ENCODE measurements around the gene NXPE3.

NXPE3 gene

DNA sequence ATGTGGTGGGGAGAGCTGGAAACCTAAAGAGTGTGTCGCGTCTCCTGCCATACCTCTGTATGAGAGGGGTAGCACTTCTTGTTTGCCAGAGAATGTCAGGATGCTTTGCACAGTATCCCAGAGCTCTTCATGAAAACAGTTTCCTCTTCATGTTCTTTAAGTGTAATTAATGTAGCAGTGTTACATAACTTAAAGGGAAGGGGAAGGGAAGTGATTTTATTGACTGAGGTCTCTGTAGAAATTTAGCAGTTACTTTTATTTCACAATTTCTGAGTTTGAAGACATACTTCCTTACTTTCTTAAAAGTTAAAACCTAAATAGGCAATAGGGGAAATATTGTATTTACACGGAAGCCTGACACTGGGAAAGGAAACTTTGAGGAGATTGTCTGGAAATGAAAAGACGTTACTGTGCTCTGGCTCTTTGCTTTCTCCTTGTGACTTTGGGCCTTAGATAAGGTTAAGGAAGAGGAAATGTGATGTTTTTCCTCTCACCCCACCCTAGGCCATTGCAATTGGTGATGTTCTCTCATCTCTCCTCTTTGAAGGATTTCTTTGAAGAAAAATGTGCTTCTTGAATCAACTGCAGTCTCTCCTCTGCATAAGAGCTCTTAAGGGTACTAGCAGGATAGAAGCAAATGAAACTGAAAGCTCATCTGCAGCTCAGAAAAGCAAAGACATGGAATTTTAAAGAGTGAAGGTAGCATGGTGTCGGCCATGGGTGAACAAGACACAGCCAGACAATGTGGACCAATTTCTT, 6.0 kb downstream of the NXPE3 start:
- TF ChIP-seq, protein P1, sequence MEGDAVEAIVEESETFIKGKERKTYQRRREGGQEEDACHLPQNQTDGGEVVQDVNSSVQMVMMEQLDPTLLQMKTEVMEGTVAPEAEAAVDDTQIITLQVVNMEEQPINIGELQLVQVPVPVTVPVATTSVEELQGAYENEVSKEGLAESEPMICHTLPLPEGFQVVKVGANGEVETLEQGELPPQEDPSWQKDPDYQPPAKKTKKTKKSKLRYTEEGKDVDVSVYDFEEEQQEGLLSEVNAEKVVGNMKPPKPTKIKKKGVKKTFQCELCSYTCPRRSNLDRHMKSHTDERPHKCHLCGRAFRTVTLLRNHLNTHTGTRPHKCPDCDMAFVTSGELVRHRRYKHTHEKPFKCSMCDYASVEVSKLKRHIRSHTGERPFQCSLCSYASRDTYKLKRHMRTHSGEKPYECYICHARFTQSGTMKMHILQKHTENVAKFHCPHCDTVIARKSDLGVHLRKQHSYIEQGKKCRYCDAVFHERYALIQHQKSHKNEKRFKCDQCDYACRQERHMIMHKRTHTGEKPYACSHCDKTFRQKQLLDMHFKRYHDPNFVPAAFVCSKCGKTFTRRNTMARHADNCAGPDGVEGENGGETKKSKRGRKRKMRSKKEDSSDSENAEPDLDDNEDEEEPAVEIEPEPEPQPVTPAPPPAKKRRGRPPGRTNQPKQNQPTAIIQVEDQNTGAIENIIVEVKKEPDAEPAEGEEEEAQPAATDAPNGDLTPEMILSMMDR (IDR thresholded peaks at IDR 0.05; ENCODE audit: low read depth, low read length, poor library complexity, severe bottlenecking) = no peak
- TF ChIP-seq EZH2phosphoT487 (IDR thresholded peaks at IDR 0.05; ENCODE audit: borderline replicate concordance, low read length) = no peak
- Histone ChIP-seq H3F3A (ENCODE audit: control insufficient read depth, insufficient read depth) (peaks cover 4% of the 10 kb centered on the region; the same call in 1 of the 2 replicates), H3K27ac (ENCODE audit: low read depth, low read length) (no peak overlapping the region), H3K4me2 (ENCODE audit: low read length) (no peak overlapping the region), H3K9me3 (ENCODE audit: control insufficient read depth, insufficient read depth, low read length) (0 out of 2 replicates have a peak, but pooled peaks cover under 1% of the 10 kb centered on the region), H3K27me3 (ENCODE audit: control insufficient read depth, low read length) (no peaks in the 10 kb centered on the region), H3K4me3 (ENCODE audit: low read length) (no peak overlapping the region), H3K9me2 (replicated peaks; ENCODE audit: control insufficient read depth, low read length) (no peaks in the 10 kb centered on the region), H4K20me1 (ENCODE audit: control insufficient read depth, insufficient read depth, low read depth, low read length) (no peaks in the 10 kb centered on the region), H3K36me3 (ENCODE audit: control insufficient read depth, low read length) (peaks cover 73% of the 10 kb centered on the region), H3K4me1 (ENCODE audit: control insufficient read depth, low read length) (peaks cover 21% of the 10 kb centered on the region), H3K79me2 (ENCODE audit: control insufficient read depth, low read length) (peaks cover 23% of the 10 kb centered on the region)

DNA sequence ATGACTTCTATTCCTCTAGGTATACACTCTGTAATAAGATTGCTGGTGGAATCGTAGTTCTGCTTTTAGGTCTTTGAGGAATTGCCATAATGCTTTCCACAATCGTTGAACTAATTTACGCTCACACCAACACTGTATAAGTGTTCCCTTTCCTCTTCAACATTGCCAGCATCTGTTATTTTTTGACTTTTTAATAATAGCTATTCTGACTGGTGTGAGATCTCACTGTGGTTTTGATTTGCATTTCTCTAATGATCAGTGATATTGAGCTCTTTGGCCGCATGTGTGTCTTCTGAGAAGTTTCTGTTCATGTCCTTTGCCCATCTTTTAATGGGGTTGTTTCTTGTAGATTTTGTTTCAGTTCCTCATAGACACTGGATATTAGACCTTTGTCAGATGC, 12.8 kb downstream of the NXPE3 start:
- Histone ChIP-seq H3K36me3 (ENCODE audit: control insufficient read depth, low read length) (peaks cover 94% of the 10 kb centered on the region), H3K27me3 (ENCODE audit: control insufficient read depth, low read length) (no peaks in the 10 kb centered on the region), H3K9me2 (replicated peaks; ENCODE audit: control insufficient read depth, low read length) (no peaks in the 10 kb centered on the region), H3K79me2 (ENCODE audit: control insufficient read depth, low read length) (peaks cover 55% of the 10 kb centered on the region), H3K4me1 (ENCODE audit: control insufficient read depth, low read length) (peaks cover 45% of the 10 kb centered on the region), H3F3A (ENCODE audit: control insufficient read depth, insufficient read depth) (peaks cover 23% of the 10 kb centered on the region), H3K4me3 (ENCODE audit: low read length) (peak overlapping the region; percentile 59), H3K4me2 (ENCODE audit: low read length) (peak overlapping the region; percentile 51), H4K20me1 (ENCODE audit: control insufficient read depth, insufficient read depth, low read depth, low read length) (no peaks in the 10 kb centered on the region), H3K9me3 (ENCODE audit: control insufficient read depth, insufficient read depth, low read length) (peaks cover 46% of the 10 kb centered on the region), H3K27ac (ENCODE audit: low read depth, low read length) (peak overlapping the region; percentile 81)
- no peak for TF ChIP-seq EZH2phosphoT487 (IDR thresholded peaks at IDR 0.05; ENCODE audit: borderline replicate concordance, low read length)
- TF ChIP-seq, protein P1 (IDR thresholded peaks at IDR 0.05; ENCODE audit: low read depth, low read length, poor library complexity, severe bottlenecking) = no peak

DNA sequence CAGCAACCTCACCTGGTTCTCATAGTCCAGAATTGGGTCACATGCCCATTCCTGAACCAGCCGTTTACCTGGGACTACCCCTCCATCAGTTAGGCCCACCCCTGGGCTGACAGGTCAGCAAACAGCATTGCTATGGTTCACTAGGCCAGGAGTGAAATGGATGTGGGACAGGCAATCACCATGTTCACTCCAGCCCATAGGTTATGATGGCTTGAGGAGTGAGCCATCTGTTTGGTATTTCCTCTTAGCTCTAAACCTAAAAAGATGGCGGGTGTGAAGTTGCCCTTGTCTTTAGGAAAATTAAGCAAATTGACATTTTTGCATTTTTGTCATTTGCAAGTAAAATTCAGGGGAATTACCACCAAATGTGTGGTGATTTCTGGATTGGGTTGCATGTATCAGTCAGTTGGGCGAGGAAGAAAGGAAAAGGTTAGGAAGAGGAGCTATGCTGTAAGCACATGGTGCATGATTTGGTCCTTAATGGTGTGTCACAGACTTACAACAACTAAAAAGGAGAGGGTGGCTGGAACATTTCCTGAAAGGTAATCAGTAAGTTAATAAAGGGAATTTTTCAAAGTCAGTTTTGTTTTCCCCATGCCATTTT, 17.2 kb downstream of the NXPE3 start:
- TF ChIP-seq, protein P1 (IDR thresholded peaks at IDR 0.05; ENCODE audit: low read depth, low read length, poor library complexity, severe bottlenecking) = no peak
- no peak for TF ChIP-seq EZH2phosphoT487 (IDR thresholded peaks at IDR 0.05; ENCODE audit: borderline replicate concordance, low read length)

More for the DNA sequence above, 17.2 kb downstream of the NXPE3 start:
- Histone ChIP-seq H3K27me3 (ENCODE audit: control insufficient read depth, low read length) (no peaks in the 10 kb centered on the region), H3K9me3 (ENCODE audit: control insufficient read depth, insufficient read depth, low read length) (peaks cover 40% of the 10 kb centered on the region), H3F3A (ENCODE audit: control insufficient read depth, insufficient read depth) (peaks cover 15% of the 10 kb centered on the region), H3K36me3 (ENCODE audit: control insufficient read depth, low read length) (peaks cover 64% of the 10 kb centered on the region), H3K27ac (ENCODE audit: low read depth, low read length) (no peak overlapping the region), H3K79me2 (ENCODE audit: control insufficient read depth, low read length) (peaks cover 52% of the 10 kb centered on the region), H3K4me2 (ENCODE audit: low read length) (no peak overlapping the region), H3K4me3 (ENCODE audit: low read length) (no peak overlapping the region), H4K20me1 (ENCODE audit: control insufficient read depth, insufficient read depth, low read depth, low read length) (no peaks in the 10 kb centered on the region), H3K9me2 (replicated peaks; ENCODE audit: control insufficient read depth, low read length) (no peaks in the 10 kb centered on the region), H3K4me1 (ENCODE audit: control insufficient read depth, low read length) (peaks cover 33% of the 10 kb centered on the region)
